ENCODE data around the gene NARS2.

GRCh38 chr11:78397398-78397797, 177.3 kb downstream of the NARS2 start:
- TF ChIP-seq CTCF (IDR thresholded peaks at IDR 0.05) (no peak), POLR2A (IDR thresholded peaks at IDR 0.05) (no peak), EP300 (IDR thresholded peaks at IDR 0.05) (no peak)

All from ovary (tissue), 3 donors.